Measurements from ENCODE around the gene DNAJC4. TPM values are rescaled to one million over a fixed set of nuclear protein-coding genes. Genes with fewer than 3 reads are reported as not detected.

DNAJC4 gene
- total RNA-seq, 1 donor from 2014 or later = 19.0 TPM

DNA sequence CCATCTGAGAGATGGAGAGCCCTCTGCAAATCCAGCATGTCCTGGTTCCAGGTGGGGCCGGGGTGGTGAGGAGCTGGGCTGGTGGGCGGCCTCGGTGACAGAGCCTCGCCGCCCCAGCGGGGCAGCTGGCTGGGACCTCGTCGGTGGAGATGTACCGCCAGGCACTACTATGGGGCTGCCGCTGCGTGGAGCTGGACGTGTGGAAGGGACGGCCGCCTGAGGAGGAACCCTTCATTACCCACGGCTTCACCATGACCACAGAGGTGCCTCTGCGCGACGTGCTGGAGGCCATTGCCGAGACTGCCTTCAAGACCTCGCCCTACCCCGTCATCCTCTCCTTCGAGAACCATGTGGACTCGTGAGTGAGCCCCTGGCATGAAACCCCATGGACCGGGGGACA is 28.0 kb downstream of the DNAJC4 start:
- DNase-seq (ENCODE audit: low read depth in 2 of 2) = no peak

DNA sequence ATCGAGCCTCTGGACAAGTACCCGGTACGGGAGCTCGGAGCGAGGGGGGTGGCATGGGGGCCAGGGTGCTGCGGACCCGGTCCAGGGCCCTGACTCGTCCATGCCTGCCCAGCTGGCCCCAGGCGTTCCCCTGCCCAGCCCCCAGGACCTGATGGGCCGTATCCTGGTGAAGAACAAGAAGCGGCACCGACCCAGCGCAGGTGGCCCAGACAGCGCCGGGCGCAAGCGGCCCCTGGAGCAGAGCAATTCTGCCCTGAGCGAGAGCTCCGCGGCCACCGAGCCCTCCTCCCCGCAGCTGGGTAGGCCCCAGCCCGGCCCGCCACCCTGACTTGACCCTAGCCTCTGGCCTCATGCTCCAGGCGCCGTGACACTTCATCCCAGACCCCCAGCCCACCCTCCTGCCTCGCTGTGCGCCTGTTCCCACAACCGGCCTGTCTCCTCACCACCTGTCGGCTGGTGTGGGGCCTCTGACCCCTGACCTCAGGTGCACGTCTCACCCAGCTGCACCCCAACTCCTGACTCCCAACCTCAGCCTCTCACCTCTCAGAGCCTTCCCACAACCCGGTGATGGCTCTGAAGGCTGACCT is 28.7 kb downstream of the DNAJC4 start:
- no peak for DNase-seq (ENCODE audit: low read depth in 2 of 2)

DNA sequence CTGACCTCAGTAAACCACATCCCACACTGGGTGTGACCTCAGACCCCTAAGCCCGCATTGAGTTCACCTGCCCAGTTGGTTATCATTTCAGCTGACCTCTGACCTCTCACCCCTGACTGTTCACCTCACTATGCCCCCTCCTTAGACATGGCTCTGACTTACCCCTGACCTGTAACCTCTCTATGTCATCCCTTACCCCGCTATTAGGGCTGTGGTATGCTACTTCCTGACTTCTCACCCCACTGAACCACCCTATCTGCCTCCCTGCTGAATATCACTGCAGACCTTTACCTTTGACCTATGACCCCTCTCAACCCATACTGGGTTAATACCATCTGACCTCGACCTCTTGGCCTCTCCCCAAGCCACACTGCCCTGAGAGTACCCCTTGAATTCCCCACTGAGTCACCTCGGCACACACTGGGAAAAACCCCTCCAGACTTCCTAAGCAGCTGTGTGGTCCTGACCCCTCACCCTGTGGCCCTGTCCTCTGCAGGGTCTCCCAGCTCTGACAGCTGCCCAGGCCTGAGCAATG is 29.3 kb downstream of the DNAJC4 start:
- DNase-seq (ENCODE audit: low read depth in 2 of 2) = no peak

DNA sequence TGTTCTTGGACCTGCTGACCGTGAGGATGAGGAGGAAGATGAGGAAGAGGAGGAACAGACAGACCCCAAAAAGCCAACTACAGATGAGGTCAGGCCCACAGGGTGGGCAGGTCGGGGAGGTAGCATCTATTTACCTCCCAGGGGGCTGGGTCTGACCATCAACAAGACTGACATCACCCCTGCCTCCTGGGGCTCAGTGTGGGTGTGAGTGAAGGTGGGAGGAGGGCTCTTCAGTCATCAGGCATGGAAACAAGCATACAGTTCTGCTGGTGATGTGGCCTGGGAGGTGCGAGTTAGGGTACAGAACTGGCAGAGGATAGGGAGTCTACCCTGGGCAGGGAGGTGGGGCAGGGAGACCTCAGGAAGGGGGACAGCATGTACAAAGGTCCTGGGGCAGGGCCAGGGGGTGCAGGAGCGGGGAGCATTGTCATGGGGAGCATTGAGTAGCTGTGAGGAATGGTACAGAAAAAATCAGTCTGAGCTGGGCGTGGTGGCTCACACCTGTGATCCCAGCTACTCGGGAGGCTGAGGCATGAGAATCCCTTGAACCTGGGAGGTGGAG is 29.9 kb downstream of the DNAJC4 start:
- no peak for DNase-seq (ENCODE audit: low read depth in 2 of 2)

DNA sequence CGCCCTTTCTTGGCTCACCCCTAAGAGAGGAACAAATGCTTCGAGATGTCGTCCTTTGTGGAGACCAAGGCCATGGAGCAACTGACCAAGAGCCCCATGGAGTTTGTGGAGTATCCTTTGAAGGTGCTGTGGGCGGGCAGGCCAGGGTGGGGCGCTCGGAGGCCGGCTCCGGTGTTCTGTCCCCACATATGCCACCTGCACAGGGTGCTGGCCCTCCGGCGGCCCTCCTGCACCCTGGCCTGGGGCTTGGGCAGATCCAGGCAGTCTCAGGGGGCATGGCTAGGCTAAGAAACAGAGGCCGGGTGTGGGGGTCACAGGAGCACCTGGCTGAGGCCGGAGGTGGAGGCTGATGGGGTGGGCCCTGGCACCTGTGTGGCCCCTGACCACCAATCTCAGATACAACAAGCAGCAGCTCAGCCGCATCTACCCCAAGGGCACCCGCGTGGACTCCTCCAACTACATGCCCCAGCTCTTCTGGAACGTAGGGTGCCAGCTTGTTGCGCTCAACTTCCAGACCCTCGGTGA is 31.3 kb downstream of the DNAJC4 start:
- no peak for DNase-seq (ENCODE audit: low read depth in 2 of 2)

DNA sequence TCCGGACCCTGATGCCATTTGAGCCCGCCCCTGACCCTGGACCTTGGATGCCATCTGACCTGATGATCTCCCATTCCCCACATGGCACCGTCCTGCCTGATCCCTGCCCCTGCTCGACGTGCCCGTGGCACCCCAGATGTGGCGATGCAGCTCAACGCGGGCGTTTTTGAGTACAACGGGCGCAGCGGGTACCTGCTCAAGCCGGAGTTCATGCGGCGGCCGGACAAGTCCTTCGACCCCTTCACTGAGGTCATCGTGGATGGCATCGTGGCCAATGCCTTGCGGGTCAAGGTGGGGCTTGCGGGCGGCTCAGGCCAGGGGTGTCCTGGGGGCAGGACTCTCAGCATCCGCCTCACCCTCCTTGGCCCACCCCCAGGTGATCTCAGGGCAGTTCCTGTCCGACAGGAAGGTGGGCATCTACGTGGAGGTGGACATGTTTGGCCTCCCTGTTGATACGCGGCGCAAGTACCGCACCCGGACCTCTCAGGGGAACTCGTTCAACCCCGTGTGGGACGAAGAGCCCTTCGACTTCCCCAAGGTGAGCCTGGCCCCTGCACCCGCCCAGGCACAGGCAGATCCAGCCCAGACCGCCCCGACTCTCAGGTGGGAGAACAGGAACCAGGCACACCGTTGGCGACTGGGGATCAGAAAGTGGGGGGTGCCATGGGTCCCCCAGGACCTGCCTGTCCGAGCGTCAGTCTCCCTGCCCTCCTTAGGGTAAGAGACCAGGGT is 32.1 kb downstream of the DNAJC4 start:
- no peak for DNase-seq (ENCODE audit: low read depth in 2 of 2)

DNA sequence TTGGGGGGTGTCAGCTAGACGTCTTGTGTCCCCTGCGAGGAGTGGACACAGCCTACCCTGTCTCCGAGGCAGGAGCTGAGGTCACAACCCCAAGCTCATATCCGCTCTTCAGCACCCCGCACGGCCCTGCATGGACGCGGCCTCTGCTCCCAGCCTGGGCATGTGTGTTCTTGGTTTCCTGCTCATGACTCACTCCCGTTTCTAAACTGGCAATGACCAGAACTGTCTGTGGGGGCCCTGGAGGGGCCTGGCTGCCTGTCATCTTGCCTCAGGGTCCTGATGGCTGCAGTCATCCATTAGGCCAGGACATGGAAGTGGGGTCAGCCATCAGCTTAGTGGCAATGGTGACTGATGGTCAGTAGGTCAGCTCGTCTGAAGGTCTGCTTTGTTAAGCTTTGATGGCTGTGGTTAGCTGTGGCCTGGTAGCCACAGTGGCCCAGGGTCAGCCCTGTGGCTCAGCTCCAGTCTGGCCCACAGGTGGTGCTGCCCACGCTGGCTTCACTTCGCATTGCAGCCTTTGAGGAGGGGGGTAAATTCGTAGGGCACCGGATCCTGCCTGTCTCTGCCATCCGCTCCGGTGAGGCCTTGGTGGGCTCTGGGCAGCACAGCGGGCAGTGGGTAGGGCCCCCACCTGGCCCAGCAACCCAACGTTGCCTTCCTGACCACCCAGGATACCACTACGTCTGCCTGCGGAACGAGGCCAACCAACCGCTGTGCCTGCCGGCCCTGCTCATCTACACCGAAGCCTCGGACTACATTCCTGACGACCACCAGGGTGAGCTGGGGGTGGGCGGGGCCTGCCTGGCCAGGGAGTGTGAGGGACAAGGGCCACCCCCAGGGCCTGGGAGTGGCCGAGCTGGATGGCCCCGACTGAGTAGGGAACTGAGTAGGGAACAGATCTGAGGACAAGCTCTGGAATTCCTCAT is 32.9 kb downstream of the DNAJC4 start:
- DNase-seq (ENCODE audit: low read depth in 2 of 2) = peak; percentile 76 to 92

DNA sequence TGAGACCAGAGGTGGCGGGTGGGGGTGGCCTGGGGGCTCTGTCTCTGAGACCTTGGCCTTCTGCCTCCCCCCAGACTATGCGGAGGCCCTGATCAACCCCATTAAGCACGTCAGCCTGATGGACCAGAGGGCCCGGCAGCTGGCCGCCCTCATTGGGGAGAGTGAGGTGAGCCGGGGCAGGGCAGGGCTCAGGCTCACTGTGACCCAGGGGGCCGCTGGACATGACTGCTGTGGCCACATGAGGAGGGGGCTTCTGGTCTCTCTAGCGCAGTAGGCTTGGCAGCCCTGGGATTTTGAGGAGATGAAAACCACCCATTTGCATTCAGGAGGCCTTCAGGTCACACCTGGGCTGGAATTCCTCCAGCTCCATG is 33.6 kb downstream of the DNAJC4 start:
- DNase-seq (ENCODE audit: low read depth in 2 of 2) = no peak

DNA sequence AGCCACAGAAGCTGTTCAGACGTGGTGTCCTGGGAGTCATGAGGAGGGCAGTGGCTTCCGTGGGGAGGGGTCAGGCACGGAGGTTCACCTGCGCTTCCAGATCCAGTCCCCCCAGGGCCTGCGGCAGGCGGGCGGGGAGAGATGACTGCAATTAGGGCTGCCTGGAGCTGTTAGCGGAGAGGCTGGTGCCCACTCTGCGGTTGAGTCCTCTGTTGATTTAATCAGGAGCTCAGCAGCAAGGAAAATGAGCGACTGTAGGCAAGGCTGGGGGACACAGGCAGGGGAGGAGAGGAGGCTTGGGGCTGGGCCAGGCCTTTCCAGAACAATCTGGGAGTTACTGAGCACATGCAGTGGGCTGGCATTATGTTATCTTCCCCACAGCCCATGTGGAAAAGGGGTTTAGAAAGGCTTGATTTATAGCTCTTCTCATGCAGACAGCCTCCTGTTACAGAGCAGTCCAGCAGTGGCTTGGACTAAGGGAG is 34.1 kb downstream of the DNAJC4 start:
- no peak for DNase-seq (ENCODE audit: low read depth in 2 of 2)

DNA sequence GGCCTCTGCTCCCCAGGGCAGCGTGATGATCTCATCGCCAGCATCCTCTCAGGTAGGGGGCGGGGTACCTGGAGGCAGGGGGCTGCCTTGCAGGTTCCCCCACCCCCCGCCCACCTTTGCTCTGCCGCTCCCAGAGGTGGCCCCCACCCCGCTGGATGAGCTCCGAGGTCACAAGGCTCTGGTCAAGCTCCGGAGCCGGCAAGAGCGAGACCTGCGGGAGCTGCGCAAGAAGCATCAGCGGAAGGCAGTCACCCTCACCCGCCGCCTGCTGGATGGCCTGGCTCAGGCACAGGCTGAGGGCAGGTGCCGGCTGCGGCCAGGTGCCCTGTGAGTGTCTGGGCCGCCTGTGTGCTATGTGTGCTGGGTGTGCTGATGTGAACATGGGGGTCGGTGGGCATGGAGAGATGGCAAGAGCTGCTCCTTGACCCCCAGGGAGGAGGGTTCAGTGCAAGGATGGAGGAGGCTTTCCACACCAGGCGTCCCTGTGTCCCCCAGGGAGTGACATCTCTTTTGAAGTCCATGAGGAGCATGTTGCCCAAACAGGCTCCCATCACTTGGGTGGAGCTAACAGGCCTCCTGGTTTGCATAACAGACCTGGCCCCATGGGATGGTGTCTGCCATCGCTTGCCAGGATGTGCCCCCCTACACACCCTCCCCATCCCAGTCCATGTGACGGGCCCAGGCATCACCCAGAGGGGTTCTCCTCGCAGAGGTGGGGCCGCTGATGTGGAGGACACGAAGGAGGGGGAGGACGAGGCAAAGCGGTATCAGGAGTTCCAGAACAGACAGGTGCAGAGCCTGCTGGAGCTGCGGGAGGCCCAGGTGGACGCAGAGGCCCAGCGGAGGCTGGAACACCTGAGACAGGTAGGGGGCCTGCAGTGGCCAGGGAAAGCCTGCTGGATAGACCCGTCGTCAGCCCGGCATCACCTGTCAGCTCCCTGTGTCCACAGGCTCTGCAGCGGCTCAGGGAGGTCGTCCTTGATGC is 35.1 kb downstream of the DNAJC4 start:
- DNase-seq (ENCODE audit: low read depth in 2 of 2) = no peak

DNA sequence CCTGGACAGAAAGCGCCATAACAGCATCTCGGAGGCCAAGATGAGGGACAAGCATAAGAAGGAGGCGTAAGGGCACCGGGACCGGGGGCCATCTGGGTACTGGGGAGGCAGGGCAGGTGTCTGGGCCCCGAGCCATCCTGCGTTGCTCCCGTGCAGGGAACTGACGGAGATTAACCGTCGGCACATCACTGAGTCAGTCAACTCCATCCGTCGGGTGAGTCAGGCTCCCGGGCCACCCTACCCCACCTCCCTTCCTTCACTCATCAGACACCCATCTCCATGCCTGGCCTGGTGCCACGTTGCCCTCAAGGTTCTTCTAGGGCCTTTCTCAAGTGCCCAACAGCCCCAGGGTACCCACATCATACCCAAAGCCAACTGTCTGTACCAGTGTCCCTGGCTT is 36.0 kb downstream of the DNAJC4 start:
- peak in 1 of 2 donors; percentile 83 for DNase-seq (ENCODE audit: low read depth in 2 of 2)

DNA sequence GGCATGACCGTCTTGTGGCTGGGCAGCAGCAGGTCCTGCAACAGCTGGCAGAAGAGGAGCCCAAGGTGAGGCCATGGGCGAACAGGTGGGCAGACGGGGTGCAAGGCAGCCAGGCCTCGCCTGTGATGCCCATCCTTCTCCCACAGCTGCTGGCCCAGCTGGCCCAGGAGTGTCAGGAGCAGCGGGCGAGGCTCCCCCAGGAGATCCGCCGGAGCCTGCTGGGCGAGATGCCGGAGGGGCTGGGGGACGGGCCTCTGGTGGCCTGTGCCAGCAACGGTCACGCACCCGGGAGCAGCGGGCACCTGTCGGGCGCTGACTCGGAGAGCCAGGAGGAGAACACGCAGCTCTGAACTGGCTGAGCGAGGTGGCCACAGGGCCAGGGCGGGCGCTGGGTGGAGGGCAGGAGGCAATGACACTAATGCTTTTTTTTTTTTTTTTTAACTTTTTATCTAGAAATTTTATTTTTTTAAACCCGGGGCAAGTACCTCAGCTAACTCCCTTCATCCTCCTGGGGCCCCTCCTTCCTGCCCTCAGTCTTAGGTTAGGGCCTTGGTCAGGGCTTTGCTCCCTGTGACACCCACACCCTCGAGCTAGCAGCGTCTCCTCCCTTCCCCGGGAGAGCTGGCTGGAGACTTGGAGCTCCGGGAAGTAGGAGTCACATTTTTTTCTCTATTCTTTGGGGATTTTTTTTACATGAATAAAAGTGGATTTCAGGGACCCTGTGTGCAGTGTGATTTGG is 37.0 kb downstream of the DNAJC4 start:
- DNase-seq (ENCODE audit: low read depth in 2 of 2) = peak in 1 of 2 donors; percentile 44

DNA sequence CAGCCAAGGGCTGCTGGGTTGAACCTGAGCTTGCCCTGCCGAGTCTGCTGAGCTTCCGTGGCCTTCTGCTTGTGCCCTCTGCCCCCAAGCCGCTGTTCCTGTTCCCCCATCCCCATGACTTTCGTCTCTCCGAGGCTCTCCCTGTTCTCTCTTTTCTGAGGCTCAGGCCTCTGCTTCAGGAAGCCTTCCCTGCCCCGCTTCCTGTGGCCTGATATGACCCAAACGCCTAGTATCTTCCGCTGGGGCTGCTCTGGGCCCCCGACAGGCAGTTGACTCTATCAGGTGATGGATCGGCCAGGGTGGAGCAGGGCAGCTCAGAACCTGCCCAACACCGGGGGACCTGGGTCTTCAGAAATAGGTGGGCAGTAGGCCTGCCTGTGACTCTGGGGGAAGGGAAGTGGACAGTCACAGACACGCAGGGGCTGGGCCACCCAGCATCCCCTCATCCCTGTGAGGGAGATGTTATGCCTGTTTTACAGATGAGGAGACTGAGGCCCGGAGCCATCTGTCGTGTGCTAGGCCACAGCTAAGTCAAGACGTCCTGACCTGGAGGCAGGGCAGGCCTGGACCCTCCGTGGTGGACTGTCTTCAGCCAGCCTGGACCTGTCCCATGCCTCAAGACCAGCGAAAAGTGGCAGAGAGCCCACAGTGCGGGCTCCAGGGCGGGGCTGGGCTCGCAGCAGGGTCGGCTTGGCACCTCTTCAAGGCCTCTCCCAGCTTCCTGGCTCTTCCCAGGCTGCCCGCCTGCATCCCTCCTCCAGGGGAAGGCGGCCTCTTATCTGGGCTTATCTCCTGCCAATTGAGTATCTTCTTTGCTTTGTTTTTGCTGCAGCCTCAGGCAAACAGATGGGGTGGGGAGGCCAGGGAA is 37.9 kb downstream of the DNAJC4 start:
- DNase-seq (ENCODE audit: low read depth in 2 of 2) = peak; percentile 27 to 63

DNA sequence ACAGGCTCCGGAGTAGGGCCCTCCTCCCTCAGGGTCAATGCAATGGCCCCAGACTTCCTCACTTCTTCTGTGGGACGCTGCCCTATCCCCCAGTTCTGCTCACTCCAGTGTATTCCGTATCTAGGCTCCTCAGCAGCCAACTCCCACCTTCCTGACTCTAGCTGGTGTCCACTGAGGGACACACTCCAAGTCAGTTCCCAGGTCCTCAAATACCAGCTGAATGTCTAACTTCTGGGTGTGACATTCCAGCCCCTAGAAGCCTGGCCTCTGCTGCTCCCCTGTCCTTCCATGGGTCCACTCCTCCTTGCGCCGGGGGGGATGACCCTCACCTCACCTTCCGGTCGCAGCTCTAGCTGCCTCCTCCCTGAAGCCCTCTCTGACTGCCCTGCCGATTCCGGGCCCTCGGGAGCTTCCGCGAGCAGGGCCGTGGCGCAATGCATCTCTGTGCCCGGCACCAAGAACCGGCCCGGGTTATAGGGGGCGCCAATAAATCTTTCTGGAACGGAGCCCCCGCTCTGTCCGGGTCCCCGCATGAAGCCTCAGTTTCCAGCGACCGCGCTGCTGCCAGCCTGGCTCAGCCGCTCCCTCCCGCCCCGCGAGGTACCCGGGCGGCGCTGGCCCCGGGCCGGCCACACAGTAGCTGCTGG is 38.7 kb downstream of the DNAJC4 start:
- DNase-seq (ENCODE audit: low read depth in 2 of 2) = peak; percentile 44 to 59

DNA sequence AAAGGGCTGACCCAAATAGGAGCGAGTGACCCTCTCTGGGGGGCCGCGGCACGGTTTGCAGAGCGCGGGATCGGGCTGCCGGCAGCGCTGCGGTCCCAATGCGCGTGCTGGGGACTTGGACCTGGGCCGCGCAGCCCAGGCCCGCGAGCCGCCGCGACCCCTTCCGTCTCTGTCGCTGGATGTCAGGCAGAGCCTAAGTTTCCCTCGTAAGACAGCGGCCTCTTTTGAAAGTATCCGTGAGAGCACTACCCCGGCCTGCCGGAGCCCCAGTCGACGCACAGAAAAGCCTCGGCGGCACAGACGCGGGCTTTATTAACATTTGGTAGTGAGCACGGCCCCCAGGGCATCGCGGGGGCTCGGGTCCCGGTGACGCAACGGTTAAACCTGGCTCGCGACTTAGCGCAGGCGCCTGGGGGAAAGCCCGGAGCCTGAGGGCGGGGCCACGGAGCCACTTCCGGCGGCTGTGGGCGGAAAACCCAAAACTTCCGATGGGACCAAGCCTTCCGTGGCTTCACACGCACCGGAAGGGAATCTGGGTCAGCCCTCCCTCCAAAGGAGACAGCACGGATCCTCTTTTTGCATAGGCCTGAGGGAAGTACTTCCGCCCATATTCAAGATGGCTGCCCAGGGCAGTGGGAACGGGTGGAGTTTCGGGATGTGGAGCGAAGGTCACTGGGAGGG is 39.3 kb downstream of the DNAJC4 start:
- peak; percentile 100 for DNase-seq (ENCODE audit: low read depth in 2 of 2)

DNA sequence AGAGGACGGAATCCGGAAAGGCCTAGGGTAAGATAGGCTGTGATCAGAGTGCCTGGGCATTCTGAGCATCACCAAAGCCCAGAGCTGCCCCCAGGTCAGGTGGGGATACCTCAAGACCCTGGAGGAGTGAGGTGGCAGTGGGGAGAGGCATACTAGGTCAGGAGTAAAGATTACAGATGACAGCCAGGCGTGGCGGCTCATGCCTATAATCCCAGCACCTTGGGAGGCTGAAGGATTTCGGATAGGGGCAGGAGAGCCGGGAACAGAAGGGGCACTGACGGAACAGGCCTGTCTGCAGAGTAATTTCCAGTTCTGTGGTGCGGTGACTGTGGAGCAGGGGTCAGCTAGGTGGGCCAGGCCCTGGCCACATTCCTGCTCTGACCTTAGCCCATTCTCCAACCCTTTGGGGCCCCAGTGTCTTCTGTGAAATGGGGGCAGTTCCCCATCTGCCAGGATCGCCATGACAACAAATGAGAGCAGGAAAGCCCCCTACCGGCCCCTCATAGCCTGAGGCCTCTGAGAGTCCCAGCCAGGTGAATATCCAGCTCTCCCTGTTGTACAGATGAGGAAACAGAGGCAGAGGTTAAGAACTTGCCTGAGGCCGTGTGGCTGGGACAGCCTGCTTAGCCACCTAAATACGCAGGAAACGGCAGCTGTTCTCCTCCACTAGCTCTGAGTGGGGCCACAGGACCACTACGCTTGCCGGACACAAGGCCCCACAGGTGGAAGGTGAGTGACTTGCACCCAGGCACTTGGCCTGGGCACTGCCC is 44.9 kb downstream of the DNAJC4 start:
- DNase-seq (ENCODE audit: low read depth in 2 of 2) = no peak

DNA sequence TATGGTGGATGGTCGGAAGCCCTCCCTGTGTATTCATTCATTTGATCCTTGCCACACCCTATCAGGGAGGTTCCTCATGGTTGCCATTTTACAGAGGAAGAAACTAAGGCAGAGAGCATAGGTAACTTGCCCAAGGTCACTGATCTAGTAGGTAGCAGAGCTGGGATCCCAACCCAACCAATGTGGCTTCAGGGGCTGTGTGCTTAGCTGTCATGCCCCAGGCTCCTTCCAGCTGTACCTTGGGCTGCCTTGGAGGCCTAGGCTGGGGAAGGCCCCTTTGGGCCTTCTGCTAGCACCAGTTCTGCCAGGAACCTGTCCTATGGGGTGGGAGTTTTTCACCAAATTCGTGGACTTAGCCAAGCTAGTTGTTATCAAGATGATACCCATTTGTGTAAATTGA is 45.5 kb downstream of the DNAJC4 start:
- DNase-seq (ENCODE audit: low read depth in 2 of 2) = no peak

All from lung microvascular endothelial cell (primary cell).